Esophagus squamous epithelium (tissue), 4 donors: ENCODE results near the gene ZNF256.

Source experiments
- POLR2A ChIP-seq, 4 donors: fragments of 450-650 bp; IDR thresholded peaks; one replicate each; pipeline ENCODE4 v1.6.1; 2017; ENCODE audit warnings: antibody characterized with exemption in 4 of 4, mild to moderate bottlenecking in 4 of 4, moderate library complexity in 3 of 4
- TF ChIP-seq, protein P1 (sequence below), 6 experiments: fragments of 450-650 bp in 4 of 6; fragments of 200-600 bp in 2 of 6; sonication (generic) in 2 of 6; IDR thresholded peaks; one replicate each; pipeline ENCODE4 v1.5.1; 2016 to 2019; ENCODE audit warnings: antibody characterized with exemption in 6 of 6, mild to moderate bottlenecking in 4 of 6, moderate library complexity in 4 of 6

DNA sequence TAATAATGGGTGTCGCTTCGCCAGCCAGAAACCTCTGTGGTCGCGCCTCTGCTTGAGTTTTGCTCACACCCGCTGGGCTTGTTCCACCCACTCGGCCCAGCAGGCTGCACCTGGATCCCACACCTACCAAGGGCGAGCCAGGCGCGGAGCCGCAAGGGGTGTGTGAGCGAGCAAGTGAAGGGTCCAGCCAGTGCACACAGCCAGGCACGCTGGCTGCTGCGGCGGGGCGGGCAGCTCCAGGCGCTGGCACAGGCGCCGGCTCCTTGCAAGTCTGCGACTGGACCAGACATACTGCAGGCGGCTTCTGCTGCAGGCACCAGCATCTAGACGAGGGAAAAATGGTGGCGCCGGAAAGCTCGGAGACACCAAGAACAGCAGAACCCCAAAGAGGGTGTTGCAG is 1.8 kb upstream of the ZNF256 start:
- TF ChIP-seq, protein P1, sequence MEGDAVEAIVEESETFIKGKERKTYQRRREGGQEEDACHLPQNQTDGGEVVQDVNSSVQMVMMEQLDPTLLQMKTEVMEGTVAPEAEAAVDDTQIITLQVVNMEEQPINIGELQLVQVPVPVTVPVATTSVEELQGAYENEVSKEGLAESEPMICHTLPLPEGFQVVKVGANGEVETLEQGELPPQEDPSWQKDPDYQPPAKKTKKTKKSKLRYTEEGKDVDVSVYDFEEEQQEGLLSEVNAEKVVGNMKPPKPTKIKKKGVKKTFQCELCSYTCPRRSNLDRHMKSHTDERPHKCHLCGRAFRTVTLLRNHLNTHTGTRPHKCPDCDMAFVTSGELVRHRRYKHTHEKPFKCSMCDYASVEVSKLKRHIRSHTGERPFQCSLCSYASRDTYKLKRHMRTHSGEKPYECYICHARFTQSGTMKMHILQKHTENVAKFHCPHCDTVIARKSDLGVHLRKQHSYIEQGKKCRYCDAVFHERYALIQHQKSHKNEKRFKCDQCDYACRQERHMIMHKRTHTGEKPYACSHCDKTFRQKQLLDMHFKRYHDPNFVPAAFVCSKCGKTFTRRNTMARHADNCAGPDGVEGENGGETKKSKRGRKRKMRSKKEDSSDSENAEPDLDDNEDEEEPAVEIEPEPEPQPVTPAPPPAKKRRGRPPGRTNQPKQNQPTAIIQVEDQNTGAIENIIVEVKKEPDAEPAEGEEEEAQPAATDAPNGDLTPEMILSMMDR (IDR thresholded peaks at IDR 0.05): no peak
- no peak for TF ChIP-seq POLR2A (IDR thresholded peaks at IDR 0.05)
